Airway epithelial cell (primary cell): ENCODE data around the gene ANKRD62. TPM values are rescaled to one million over a fixed set of nuclear protein-coding genes. Genes with fewer than 3 reads are reported as not detected.

Experiments
- total RNA-seq: library from RNA; depleted of rRNA; stranded (reverse); fragments of >200 nt; gene quantifications from 2 replicates; pipeline ENCODE4 v1.2.3, GENCODE V29; 2015

The ANKRD62 gene
- not detected in 2 replicates for total RNA-seq

DNA sequence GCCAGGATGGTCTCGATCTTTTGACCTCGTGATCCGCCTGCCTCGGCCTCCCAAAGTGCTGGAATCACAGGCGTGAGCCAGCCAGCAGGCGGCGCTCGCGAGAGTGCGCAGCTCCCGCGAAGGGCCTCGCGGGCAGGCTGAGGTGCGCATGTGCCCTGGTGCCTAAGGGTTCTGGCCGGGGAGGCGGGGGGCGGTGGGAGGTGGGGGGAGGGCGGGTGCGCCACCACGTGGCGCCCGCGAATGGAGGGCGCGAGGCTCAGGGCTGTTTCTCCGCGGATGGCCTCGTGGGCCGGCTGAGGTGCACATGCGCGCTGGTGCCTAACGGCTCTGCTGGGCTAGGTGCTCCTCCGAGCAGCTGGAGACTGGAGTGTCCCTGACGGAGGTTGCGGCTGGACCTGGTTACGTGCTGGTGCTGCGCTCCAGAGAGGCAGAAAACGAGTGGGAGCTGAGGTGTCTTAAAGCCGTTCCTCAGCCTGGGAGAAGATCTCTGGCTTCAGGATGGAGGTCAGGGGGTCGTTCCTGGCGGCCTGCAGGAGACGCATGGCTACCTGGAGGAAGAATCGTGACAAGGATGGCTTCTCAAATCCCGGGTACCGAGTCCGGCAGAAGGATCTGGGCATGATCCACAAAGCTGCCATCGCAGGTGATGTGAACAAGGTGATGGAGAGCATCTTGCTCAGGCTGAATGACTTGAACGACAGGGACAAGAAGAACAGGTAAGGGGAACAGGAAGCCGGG is at the start of gene ANKRD62:
ANKRD62 (plus strand) TSS at position 324 of the 738 bp plus-strand sequence; CDS start at position 499, 175 bp downstream.

Other genes with a start within 250 kb of the ANKRD62 start
- gene CHMP1B, start 242.4 kb upstream of the ANKRD62 start, total RNA-seq: 64.1 and 69.8 TPM in 2 replicates
- 14.0 and 14.1 TPM in 2 replicates for gene MPPE1, start 185.5 kb upstream of the ANKRD62 start, total RNA-seq
- gene IMPA2, start 112.3 kb upstream of the ANKRD62 start, total RNA-seq: 56.8 and 57.8 TPM in 2 replicates
- 2.5 and 3.0 TPM in 2 replicates for gene CIDEA, start 160.5 kb downstream of the ANKRD62 start, total RNA-seq
- gene TUBB6, start 214.4 kb downstream of the ANKRD62 start, total RNA-seq: 493 and 746 TPM in 2 replicates